ENCODE measurements around the gene FLNA. TPM values are rescaled to one million over a fixed set of nuclear protein-coding genes. Genes with fewer than 3 reads are reported as not detected.

The FLNA gene
- total RNA-seq, 1 experiment from 2014 or later: 1,210 TPM

DNA sequence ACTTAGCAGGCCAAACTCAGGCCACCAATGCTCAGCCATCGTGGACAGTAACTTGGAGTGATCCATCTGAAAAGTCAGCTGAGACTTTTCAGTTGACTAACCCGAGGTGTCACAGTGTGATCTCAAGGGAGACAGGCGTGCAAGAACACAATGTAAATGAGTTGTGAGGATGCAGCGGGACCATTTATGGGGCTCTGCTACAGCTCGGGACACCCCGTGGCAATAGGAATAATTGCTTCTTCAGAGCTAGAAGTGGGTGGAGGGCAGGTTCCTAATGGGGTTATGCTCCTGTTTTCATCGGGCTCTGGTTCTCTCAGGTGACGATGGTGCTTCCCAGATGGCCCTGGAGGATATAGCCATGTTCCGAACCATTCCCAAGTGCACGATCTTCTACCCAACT is 51.5 kb downstream of the FLNA start:
- intact Hi-C loops (cut with micrococcal nuclease; ENCODE audit: unreplicated experiment): no loop called here
- ChIA-PET POLR2A (ENCODE audit: low non-redundant PET) (no interaction called here), CTCF (no interaction called here)
- H3K4me1 ChIP-seq (ENCODE audit: insufficient read depth, low read length, poor library complexity, severe bottlenecking): no peaks in the 10 kb centered on the region
- no TSS peak for BruUV-seq (replicated peaks)
- peaks cover 23% of the 10 kb centered on the region for H3K27me3 ChIP-seq (replicated peaks; ENCODE audit: insufficient read depth, low read depth, low read length, poor library complexity)
- no peaks in the 10 kb centered on the region for H3K36me3 ChIP-seq (ENCODE audit: insufficient read depth, low read length, poor library complexity, severe bottlenecking)
- no peak for TF ChIP-seq CTCF (conservative IDR thresholded peaks at IDR 0.05; ENCODE audit: low read depth, low read length)
- TF ChIP-seq EZH2 (IDR thresholded peaks at IDR 0.05; ENCODE audit: borderline replicate concordance, low read depth, low read length, poor library complexity, severe bottlenecking): no peak
- H3K27ac ChIP-seq (ENCODE audit: low read depth, low read length, poor library complexity, severe bottlenecking): no peak overlapping the region
- H3K9me3 ChIP-seq (ENCODE audit: low read depth, low read length, poor library complexity, severe bottlenecking): no peaks in the 10 kb centered on the region
- no peak for DNase-seq (ENCODE audit: low spot score)
- H3K4me3 ChIP-seq (ENCODE audit: low read depth, low read length, poor library complexity, severe bottlenecking): no peak overlapping the region

DNA sequence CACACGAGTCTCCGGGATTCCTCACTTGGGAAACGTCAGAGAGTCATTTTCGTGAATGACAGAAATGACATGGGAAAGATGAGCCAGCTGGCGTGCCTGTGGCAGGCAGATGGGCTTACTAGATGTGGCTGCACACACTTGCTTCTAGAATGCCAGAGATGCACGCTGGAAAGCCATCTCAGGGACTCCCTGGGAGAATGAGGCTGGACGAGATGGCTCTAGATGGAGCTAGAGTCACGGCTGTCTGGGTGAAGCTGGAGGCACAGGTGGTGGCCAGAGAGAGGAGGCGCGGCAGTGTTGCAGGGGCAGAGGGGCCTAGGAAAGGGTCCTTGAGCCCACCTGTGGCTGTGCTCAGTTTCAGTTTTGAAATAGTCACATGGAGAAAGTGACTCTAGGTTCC is 52.8 kb downstream of the FLNA start:
- DNase-seq (ENCODE audit: low spot score): no peak
- ChIA-PET POLR2A (ENCODE audit: low non-redundant PET) (no interaction called here), CTCF (no interaction called here)
- Histone ChIP-seq H3K27ac (ENCODE audit: low read depth, low read length, poor library complexity, severe bottlenecking) (no peak overlapping the region), H3K4me3 (ENCODE audit: low read depth, low read length, poor library complexity, severe bottlenecking) (no peak overlapping the region), H3K36me3 (ENCODE audit: insufficient read depth, low read length, poor library complexity, severe bottlenecking) (no peaks in the 10 kb centered on the region), H3K4me1 (ENCODE audit: insufficient read depth, low read length, poor library complexity, severe bottlenecking) (no peaks in the 10 kb centered on the region), H3K27me3 (replicated peaks; ENCODE audit: insufficient read depth, low read depth, low read length, poor library complexity) (peaks cover 23% of the 10 kb centered on the region), H3K9me3 (ENCODE audit: low read depth, low read length, poor library complexity, severe bottlenecking) (no peaks in the 10 kb centered on the region)
- no peak for TF ChIP-seq EZH2 (IDR thresholded peaks at IDR 0.05; ENCODE audit: borderline replicate concordance, low read depth, low read length, poor library complexity, severe bottlenecking)
- TF ChIP-seq CTCF (conservative IDR thresholded peaks at IDR 0.05; ENCODE audit: low read depth, low read length): no peak
- no TSS peak for BruUV-seq (replicated peaks)
- intact Hi-C loops (cut with micrococcal nuclease; ENCODE audit: unreplicated experiment): no loop called here

GRCh38 chrX:154321152-154321551 is 53.3 kb downstream of the FLNA start:
- CTCF ChIA-PET: no interaction called here
- no peak overlapping the region for H3K4me3 ChIP-seq (ENCODE audit: low read depth, low read length, poor library complexity, severe bottlenecking)
- H3K27me3 ChIP-seq (replicated peaks; ENCODE audit: insufficient read depth, low read depth, low read length, poor library complexity): peaks cover 23% of the 10 kb centered on the region
- intact Hi-C loops (cut with micrococcal nuclease; ENCODE audit: unreplicated experiment): no loop called here
- no TSS peak for BruUV-seq (replicated peaks)
- no peak for TF ChIP-seq CTCF (conservative IDR thresholded peaks at IDR 0.05; ENCODE audit: low read depth, low read length)
- no peak for TF ChIP-seq EZH2 (IDR thresholded peaks at IDR 0.05; ENCODE audit: borderline replicate concordance, low read depth, low read length, poor library complexity, severe bottlenecking)
- no peaks in the 10 kb centered on the region for H3K36me3 ChIP-seq (ENCODE audit: insufficient read depth, low read length, poor library complexity, severe bottlenecking)
- H3K27ac ChIP-seq (ENCODE audit: low read depth, low read length, poor library complexity, severe bottlenecking): no peak overlapping the region
- H3K9me3 ChIP-seq (ENCODE audit: low read depth, low read length, poor library complexity, severe bottlenecking): no peaks in the 10 kb centered on the region
- no peaks in the 10 kb centered on the region for H3K4me1 ChIP-seq (ENCODE audit: insufficient read depth, low read length, poor library complexity, severe bottlenecking)
- DNase-seq (ENCODE audit: low spot score): no peak
- POLR2A ChIA-PET (ENCODE audit: low non-redundant PET): no interaction called here

Data from A673 (cell line).